ENCODE results near the gene DTX4.

DTX4 gene

DNA sequence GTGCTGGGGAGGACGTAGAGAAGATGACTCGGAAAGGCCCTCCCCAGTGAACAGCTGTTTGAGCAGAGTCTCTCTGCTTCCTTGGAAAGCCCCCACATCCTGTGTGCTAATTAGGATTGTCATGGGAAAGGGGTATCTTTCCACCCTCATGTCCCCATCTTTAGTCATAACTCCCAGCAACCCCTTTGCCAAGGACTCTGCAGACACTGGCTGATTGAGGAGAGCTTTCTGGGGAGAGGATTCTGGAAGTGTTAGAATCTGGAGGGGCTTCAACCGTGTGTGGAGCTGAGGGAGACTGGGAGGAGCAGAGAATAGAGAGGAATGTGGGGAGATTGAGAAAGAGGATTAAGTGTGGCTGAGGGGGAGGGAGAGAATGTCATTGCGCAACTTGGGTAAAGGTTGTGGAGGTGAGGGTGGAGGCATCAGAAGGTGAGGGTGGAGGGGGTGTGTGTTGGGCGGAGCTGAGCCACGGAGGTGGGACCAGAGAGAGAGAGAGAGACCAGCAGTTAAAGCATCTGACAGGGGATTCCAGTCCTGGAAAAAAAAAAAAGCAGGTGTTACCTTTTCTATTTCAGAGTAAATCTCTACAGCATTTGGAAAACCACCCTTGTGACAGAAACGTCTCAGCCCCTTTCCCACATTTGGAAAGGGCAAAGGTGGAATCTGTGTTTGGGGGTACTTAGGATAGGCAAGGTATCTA lies 2.2 kb downstream of the DTX4 start:
- DNase-seq (ENCODE audit: extremely low read depth, low read depth): no peak

DNA sequence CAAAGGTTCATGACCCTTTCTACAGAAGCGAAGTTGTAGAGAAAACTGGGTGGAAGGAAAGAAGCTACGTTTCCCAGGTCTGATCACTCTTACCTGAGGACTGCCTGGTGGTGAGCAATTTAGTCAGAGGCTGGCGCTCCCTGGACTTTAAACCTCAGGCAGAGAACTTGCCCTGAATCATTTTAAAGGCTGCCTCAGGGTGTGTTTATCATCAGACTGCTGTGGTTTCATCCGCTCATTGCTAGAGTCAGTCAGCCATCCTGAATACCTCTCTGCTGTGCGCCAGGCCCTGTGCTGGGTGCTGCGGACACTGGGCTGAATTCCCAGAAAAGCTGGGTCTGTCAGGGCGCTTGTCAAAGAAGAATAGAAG lies 2.7 kb downstream of the DTX4 start:
- TF ChIP-seq, protein P1, sequence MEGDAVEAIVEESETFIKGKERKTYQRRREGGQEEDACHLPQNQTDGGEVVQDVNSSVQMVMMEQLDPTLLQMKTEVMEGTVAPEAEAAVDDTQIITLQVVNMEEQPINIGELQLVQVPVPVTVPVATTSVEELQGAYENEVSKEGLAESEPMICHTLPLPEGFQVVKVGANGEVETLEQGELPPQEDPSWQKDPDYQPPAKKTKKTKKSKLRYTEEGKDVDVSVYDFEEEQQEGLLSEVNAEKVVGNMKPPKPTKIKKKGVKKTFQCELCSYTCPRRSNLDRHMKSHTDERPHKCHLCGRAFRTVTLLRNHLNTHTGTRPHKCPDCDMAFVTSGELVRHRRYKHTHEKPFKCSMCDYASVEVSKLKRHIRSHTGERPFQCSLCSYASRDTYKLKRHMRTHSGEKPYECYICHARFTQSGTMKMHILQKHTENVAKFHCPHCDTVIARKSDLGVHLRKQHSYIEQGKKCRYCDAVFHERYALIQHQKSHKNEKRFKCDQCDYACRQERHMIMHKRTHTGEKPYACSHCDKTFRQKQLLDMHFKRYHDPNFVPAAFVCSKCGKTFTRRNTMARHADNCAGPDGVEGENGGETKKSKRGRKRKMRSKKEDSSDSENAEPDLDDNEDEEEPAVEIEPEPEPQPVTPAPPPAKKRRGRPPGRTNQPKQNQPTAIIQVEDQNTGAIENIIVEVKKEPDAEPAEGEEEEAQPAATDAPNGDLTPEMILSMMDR (IDR thresholded peaks at IDR 0.05; ENCODE audit: low read depth, low read length): no peak
- no peak for DNase-seq (ENCODE audit: extremely low read depth, low read depth)

More for the DNA sequence above, 2.2 kb downstream of the DTX4 start:
- TF ChIP-seq, protein P1 (IDR thresholded peaks at IDR 0.05; ENCODE audit: low read depth, low read length): no peak

DNA sequence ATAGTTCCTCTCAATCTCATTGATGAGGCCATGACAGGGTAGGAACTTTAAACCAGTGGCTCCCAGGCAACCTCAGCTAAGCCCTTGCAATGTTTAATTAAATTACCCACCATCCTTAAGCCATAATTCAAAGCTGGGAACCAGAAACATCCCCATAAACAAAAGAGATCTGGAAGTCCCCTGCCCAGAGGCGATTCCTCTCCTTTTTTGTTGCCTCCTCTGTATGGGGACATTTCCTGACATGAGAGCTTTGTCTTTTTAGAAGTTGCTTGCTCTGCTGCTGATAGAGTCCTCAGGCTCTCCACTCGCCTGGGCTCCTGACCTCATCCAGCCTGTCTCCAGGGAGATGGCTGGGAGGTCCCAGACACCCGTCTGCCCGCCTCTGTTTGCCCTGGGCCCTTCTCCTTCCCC lies 3.2 kb downstream of the DTX4 start:
- DNase-seq (ENCODE audit: extremely low read depth, low read depth): no peak
- TF ChIP-seq, protein P1 (IDR thresholded peaks at IDR 0.05; ENCODE audit: low read depth, low read length): no peak

DNA sequence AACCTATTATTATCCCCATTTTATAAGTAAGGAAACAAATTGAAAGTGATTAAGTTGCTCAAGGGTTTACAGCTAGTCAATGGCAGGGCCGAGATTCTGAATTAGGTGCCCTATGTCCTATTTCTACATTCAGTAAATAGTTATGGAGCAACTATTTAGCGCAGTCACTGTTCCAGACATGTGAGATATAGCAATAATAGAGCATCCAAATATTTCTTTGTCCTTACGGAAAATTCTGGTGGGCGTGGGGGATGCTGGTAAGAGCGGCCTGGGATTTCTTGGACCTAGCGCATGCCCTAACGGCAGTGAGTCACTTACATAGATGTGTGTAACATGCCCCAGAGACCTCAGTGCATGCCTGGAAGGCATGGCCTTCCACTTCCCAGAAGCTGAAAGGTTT lies 4.4 kb downstream of the DTX4 start:
- DNase-seq (ENCODE audit: extremely low read depth, low read depth): no peak
- TF ChIP-seq, protein P1 (IDR thresholded peaks at IDR 0.05; ENCODE audit: low read depth, low read length): no peak

DNA sequence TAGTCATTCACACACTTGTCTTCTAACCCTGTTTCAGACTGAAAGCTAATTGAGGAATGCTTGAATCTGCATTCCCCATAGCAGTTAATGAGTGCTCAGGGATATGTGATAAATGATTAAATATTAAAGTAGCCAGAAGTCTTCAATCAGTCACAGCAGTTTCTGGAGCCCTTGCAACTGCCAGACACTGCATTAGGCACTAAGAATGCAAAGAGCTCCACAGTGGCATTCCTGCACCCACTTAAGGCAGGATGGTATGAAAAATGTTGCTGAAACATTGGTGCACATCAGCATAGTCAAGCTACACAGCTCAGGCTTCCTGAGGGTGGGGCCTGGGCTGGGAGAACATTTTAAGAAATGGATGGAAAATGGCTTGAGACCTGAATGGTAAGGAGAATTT lies 6.5 kb downstream of the DTX4 start:
- DNase-seq (ENCODE audit: extremely low read depth, low read depth): no peak
- TF ChIP-seq, protein P1 (IDR thresholded peaks at IDR 0.05; ENCODE audit: low read depth, low read length): no peak

DNA sequence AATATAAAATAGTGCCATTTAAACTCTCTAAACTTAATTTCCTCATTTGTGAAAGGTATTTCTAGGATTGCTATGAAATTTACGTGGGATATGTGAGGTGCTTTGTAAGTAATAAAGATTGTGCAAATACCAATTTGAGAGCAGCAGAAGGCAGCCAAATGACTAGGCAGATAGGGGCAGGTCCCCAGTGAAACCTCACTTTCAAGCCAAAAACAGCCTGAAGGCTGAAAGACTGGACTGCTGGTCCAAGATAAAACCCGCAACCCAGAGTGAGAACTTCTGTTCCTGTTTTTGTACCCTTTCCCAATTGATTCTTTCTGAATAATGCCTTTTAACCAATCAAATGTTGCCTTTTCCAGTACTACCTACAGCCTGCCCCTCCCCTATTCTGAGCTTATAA lies 7.2 kb downstream of the DTX4 start:
- DNase-seq (ENCODE audit: extremely low read depth, low read depth): no peak
- TF ChIP-seq, protein P1 (IDR thresholded peaks at IDR 0.05; ENCODE audit: low read depth, low read length): no peak

DNA sequence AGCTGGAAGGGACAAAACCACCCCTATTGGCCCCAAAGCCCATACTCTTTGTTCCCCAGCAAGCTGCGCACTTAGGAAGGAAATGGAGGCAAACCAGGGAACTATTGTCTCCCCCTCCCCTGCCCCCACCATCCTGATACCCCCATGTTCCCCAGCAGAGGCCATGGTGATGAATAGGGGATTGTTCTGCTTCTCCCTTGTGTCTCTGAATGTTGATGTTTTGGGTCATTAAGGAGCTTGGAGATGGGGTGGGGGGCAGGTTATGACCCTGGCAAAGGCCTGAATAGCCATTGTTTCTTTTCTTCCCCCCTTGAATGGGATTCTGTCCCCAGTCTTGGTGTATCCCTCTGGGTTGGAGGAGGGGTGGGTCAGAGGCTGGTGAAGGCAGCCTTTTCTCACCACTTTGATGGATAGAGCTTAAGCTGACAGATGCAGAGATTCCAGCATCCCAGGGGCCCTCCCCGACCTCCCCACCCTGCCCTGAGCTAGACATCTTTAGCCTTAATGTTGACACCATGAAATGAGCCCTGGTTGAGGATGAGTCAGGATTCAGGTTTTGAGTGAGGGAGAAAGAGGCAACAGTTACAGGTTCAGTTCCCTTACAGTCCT lies 8.3 kb downstream of the DTX4 start:
- no peak for DNase-seq (ENCODE audit: extremely low read depth, low read depth)
- TF ChIP-seq, protein P1 (IDR thresholded peaks at IDR 0.05; ENCODE audit: low read depth, low read length): no peak

Data from AG09319 (cell line).